SJCRH30 (cell line): Measurements from ENCODE around the gene SIK2. TPM values are rescaled to one million over a fixed set of nuclear protein-coding genes. Genes with fewer than 3 reads are reported as not detected.
"Not testable (repeated sequence)": the region's sequence is repeated elsewhere in the genome, so short reads cannot be mapped to it uniquely, and the experiment has no call there.

Experiments used
- DNase-seq, 2 experiments: peaks; one replicate each; pipeline ENCODE4 v3.0.0-alpha.2; 2015 to 2020
- H3K27ac ChIP-seq: fragments of 250-450 bp; sonication (Bioruptor Pico); 2 replicates; pipeline ENCODE4 v1.5.1; 2020; ENCODE audit warnings: mild to moderate bottlenecking, moderate library complexity
- H3K27me3 ChIP-seq: fragments of 250-450 bp; sonication (Bioruptor Pico); 2 replicates; pipeline ENCODE4 v1.5.1; 2020; ENCODE audit warnings: mild to moderate bottlenecking, moderate library complexity
- H3K36me3 ChIP-seq: fragments of 250-450 bp; sonication (Bioruptor Pico); 2 replicates; pipeline ENCODE4 v1.5.1; 2020; ENCODE audit warnings: mild to moderate bottlenecking, moderate library complexity
- H3K4me1 ChIP-seq: fragments of 250-450 bp; sonication (Bioruptor Pico); 2 replicates; pipeline ENCODE4 v1.5.1; 2020; ENCODE audit warnings: mild to moderate bottlenecking, moderate library complexity
- H3K4me3 ChIP-seq: fragments of 250-450 bp; sonication (Bioruptor Pico); 2 replicates; pipeline ENCODE4 v1.5.1; 2020; ENCODE audit warnings: mild to moderate bottlenecking, moderate library complexity
- H3K9me3 ChIP-seq: fragments of 250-450 bp; sonication (Bioruptor Pico); replicated peaks from 2 replicates; pipeline ENCODE4 v1.5.1; 2020; ENCODE audit warnings: mild to moderate bottlenecking, moderate library complexity
- total RNA-seq: library from RNA; depleted of rRNA; stranded (reverse); fragments of >200 nt; shearing (Covaris generic); gene quantifications from 2 replicates; pipeline ENCODE4 v1.2.3, GENCODE V29; 2014

The SIK2 gene
- total RNA-seq, 1 experiment from 2014 or later = 8.5 TPM

DNA sequence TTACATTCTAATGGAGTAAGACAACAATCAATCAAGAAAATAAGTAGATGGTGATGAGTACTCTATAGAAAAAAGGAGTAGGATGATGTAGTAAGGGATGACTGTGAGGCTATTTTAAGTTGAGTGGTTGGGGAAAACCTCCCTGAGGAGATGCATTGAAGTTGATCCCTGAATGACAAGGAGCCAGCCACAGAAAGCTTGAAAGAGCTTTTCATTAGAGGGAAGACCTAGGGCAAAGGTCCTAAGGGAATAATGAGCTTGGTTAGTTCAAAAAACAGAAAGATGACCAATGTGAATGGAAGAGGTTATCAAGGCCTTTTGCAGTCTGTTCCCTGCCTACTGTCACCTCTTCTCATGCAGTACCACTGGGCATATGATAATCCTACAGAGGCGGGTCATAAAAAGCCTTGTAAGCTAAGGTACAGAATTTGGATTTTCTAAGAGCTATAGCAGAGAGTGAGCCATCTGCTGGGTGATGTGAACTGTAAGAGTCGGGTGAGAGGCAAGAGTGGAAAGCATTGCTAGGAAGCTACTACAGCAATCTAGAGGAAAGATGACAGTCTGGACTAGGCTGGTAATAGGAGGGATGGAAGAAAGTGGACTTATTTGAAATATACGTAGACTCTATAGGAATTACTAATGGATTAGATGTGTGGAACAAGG, 160.9 kb downstream of the SIK2 start:
- no peak overlapping the region for H3K4me3 ChIP-seq
- no peaks in the 10 kb centered on the region for H3K4me1 ChIP-seq
- no peak overlapping the region for H3K27ac ChIP-seq
- H3K36me3 ChIP-seq = peaks cover 11% of the 10 kb centered on the region
- H3K27me3 ChIP-seq = no peaks in the 10 kb centered on the region
- no peaks in the 10 kb centered on the region for H3K9me3 ChIP-seq
- DNase-seq = no peak

DNA sequence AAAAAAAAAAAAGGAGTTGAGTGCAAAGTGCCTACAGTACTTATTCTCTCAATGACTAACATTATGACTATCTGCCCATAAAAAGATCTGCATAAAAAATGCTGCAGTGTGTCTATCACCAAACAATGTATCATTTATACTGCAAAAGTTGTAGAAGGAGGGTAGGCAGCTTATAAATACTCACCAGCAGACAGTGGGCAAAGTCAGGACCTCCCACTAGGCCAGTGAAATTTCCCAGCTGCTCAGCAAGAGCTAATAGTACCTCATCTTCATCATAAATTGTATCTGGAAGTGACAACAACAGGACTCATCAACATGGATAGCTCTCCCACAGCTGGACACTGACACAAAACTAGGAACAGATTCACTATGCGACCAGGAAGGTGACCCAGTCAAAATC, 162.4 kb downstream of the SIK2 start:
- peak overlapping the region; percentile 95; the same call in 1 of the 2 replicates for H3K4me3 ChIP-seq
- no peaks in the 10 kb centered on the region for H3K9me3 ChIP-seq
- H3K36me3 ChIP-seq = peaks cover 11% of the 10 kb centered on the region
- H3K27ac ChIP-seq = no peak overlapping the region
- DNase-seq = no peak
- H3K27me3 ChIP-seq = no peaks in the 10 kb centered on the region
- no peaks in the 10 kb centered on the region for H3K4me1 ChIP-seq

- no peaks in the 10 kb centered on the region for H3K9me3 ChIP-seq
- H3K4me1 ChIP-seq = no peaks in the 10 kb centered on the region
- peak overlapping the region; percentile 63 for H3K27ac ChIP-seq
- H3K27me3 ChIP-seq = no peaks in the 10 kb centered on the region
- peak overlapping the region; percentile 95 for H3K4me3 ChIP-seq
- H3K36me3 ChIP-seq = peaks cover 11% of the 10 kb centered on the region
- DNase-seq = no peak
These were observed 163.2 kb downstream of the SIK2 start for GRCh38 chr11:111765320-111765983.

GRCh38 chr11:111765984-111766833, 164.0 kb downstream of the SIK2 start, which contains the start of gene PPP2R1B:
Gene PPP2R1B, minus strand, starts transcription at chr11:111766389. Its CDS starts 28 bp downstream, at chr11:111766361.
- H3K4me3 ChIP-seq = peak within 1 kb of the TSS; percentile 95
- peak within 1 kb of the TSS; percentile 63 for H3K27ac ChIP-seq
- no peaks in the 10 kb centered on the region for H3K4me1 ChIP-seq
- peak; percentile 63 to 77 for DNase-seq
- peaks cover 8% of the 10 kb centered on the region for H3K36me3 ChIP-seq
- H3K27me3 ChIP-seq = no peaks in the 10 kb centered on the region
- H3K9me3 ChIP-seq = no peaks in the 10 kb centered on the region

GRCh38 chr11:111766834-111767142, 164.5 kb downstream of the SIK2 start:
- Histone ChIP-seq H3K9me3 (no peaks in the 10 kb centered on the region), H3K27me3 (no peaks in the 10 kb centered on the region), H3K27ac (peak overlapping the region; percentile 63), H3K4me3 (peak overlapping the region; percentile 95), H3K36me3 (peaks cover 8% of the 10 kb centered on the region), H3K4me1 (no peaks in the 10 kb centered on the region)
- DNase-seq = no peak

DNA sequence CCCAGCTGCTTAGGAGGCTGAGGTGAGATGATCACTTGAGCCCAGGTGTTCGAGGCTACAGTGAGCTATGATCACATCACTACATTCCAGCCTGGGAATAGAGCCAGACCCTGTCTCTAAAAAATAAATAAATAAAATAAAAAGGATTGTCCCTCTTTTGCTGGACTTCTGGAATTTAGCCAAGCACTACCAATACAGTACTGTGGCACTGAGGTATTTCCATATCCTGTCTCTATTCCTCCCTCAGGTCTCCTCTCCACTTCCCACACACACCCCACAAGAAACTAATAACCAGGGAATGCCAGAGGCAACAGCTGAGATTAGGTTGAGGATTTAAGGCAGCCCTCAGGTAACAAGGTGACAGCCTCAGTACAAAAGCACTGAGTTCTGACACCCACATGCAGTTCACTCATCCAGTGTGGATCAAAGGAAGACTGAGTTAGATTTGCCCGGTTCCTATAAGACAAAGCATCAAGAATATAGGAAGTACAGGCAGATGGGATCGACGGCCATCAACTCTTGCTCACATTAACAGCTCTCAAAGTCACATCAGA, 168.4 kb downstream of the SIK2 start:
- Histone ChIP-seq H3K9me3 (no peaks in the 10 kb centered on the region), H3K4me1 (no peaks in the 10 kb centered on the region), H3K27ac (no peak overlapping the region), H3K27me3 (no peaks in the 10 kb centered on the region), H3K36me3 (no peaks in the 10 kb centered on the region), H3K4me3 (no peak overlapping the region)
- no peak for DNase-seq

- not testable (repeated sequence) for H3K27me3 ChIP-seq, H3K36me3 ChIP-seq, DNase-seq, H3K27ac ChIP-seq, H3K9me3 ChIP-seq, H3K4me3 ChIP-seq, H3K4me1 ChIP-seq
These were observed 169.0 kb downstream of the SIK2 start for GRCh38 chr11:111771205-111771604.

DNA sequence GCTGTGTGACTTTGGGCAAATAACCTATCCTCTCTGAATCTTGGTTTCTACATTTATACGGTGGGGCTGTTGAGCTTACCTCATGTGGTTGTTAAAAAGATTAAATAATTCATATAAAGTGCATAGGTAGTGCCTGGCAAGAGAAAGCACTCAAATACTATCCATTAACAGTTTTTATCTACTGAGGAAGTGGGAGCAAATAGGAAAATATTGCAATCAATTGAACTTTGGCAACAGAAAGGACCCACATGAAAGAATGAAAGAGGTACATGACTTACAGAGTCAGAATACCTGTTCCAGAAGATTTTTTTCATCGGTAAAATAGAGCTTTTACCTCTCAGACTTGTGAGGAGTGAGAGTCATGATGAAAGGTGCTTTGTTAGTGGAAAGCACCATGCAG, 170.3 kb downstream of the SIK2 start:
- Histone ChIP-seq H3K27ac (no peak overlapping the region), H3K9me3 (no peaks in the 10 kb centered on the region), H3K27me3 (no peaks in the 10 kb centered on the region), H3K36me3 (no peaks in the 10 kb centered on the region), H3K4me1 (no peaks in the 10 kb centered on the region), H3K4me3 (no peak overlapping the region)
- DNase-seq = no peak

DNA sequence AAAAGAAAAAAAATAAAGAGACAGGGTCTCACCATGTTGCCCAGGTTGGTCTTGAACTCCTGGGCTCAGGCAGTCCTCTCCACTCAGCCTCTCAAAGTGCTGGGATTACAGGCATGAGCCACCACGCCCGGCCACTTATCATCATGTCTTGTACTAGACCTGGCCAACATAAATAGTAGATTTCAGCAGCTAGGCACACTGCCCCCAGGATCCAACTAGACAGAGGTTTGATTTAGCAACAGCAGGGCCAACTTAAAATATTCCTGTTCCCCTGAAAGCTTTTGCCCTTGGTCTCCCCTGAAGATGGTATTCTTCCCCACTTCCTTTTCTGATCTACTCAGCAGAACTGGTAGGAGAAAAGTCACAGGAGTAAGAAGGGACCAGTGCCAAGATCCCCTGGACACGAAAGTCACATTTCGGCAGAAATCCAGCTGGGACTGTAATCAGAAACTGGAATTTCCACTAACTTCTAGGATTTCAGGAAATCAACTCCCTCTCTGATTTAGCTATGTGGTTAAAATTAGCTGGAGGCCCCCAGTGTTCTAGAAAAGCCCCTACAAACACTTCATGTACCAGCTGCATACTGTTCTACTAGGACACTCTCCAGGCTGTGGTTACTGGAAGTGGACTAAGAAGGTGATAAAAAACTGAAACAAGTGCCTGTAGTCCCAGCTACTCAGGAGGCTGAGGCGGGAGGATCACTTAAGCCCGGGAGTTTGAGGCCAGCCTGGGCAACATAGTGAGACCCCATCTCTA, 172.9 kb downstream of the SIK2 start:
- Histone ChIP-seq H3K4me1 (no peaks in the 10 kb centered on the region), H3K27ac (no peak overlapping the region), H3K9me3 (no peaks in the 10 kb centered on the region), H3K27me3 (no peaks in the 10 kb centered on the region), H3K4me3 (no peak overlapping the region), H3K36me3 (no peaks in the 10 kb centered on the region)
- peak in 1 of 2 experiments; percentile 27 for DNase-seq

- DNase-seq = no peak
- Histone ChIP-seq H3K4me1 (no peaks in the 10 kb centered on the region), H3K36me3 (no peaks in the 10 kb centered on the region), H3K4me3 (no peak overlapping the region), H3K9me3 (no peaks in the 10 kb centered on the region), H3K27ac (no peak overlapping the region), H3K27me3 (no peaks in the 10 kb centered on the region)
These were observed 174.3 kb downstream of the SIK2 start for GRCh38 chr11:111776398-111777093.

DNA sequence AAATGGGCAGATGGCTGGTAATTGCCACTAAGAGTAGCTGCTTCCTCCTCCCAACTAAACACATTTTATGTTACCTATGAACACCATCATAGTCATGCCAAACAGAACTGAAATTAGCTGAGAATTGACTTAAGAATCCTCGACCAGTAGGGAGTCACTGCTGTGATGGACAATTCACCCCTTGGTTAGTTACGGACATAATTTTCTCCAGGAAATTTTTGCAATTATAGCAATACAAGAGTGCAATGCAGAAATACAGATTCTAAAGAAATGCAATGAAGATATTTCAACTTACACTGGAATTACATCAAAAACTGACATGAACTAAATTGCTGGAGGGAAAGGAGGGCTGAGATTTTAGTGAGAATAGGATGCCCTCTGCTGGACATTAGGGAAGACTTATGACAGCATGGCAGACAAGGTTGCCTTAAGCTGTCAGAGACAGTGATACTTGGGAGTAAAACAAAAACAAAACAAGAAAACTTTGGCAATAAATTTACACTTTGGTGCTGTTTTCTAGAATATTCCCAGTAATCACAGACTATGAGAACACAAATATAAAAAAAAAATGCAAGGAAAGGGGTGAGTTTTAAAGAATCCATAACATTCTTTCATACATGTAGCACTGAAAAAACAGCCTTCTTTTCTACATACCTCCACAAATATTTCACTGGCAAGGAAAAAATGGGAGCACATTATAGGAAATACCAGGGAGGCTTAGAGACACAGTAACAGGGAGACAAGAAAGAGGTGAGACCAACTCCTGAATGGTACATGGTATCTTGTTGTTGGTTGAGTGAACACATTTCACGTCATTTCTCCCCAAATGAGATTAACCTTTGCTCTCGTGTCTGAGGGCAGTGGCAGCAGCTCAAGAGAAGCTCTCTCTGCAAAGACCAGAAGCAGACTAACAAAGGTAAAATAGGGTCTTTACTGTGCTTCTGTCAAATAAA, 175.1 kb downstream of the SIK2 start:
- peak; percentile 19 to 74 for DNase-seq
- Histone ChIP-seq H3K27me3 (no peaks in the 10 kb centered on the region), H3K9me3 (no peaks in the 10 kb centered on the region), H3K36me3 (no peaks in the 10 kb centered on the region), H3K4me3 (no peak overlapping the region), H3K4me1 (no peaks in the 10 kb centered on the region), H3K27ac (no peak overlapping the region)

DNA sequence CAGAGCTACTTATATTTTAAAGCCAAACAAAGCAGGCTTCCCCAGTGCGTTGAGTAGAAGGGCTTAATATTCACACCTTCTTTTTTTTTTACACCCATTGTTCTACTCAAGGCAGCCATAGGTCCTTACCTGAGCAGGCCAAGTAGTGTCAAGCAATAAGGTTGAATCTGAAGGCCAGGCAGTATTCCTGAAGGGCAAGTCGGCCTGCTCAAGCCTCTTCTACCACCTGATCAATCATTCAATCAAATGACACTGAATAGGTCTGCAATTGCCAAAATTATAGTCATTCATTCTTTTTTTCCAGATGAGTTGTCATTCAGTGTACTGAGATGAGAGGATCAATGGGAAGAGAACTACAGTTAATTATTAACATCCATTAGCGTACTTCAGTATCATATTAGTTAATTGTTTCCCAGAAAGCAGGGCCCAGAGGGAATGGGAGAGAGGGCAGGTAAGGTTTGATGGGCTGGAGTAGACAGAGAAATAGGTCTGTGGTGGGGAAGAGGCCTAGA, 175.9 kb downstream of the SIK2 start:
- Histone ChIP-seq H3K27me3 (no peaks in the 10 kb centered on the region), H3K27ac (no peak overlapping the region), H3K36me3 (no peaks in the 10 kb centered on the region), H3K4me1 (no peaks in the 10 kb centered on the region), H3K9me3 (no peaks in the 10 kb centered on the region), H3K4me3 (no peak overlapping the region)
- DNase-seq = no peak

DNA sequence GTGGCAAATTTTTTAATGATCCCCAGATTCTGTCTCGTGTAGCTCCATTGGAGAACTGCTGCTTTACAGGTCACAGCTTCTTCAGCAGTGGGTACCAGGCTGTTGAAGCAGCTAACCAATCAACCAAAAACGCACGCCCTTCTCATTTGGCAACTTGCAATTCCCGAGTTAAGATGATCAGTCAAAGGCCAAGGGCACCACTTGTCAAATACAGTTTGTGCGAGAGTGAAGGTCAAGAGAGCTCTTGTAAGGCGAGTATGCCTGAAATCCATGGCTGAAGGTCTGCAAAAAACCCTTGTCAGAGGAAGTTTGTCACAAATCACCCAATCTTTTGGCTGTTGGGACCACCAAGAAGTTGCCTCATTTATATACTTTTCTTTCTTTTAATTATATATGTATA, 176.9 kb downstream of the SIK2 start:
- H3K4me1 ChIP-seq = no peaks in the 10 kb centered on the region
- H3K4me3 ChIP-seq = no peak overlapping the region
- H3K27me3 ChIP-seq = no peaks in the 10 kb centered on the region
- no peak overlapping the region for H3K27ac ChIP-seq
- H3K36me3 ChIP-seq = no peaks in the 10 kb centered on the region
- H3K9me3 ChIP-seq = no peaks in the 10 kb centered on the region
- DNase-seq = no peak
